ENCODE data around the gene TPD52L1.

Gene TPD52L1

DNA sequence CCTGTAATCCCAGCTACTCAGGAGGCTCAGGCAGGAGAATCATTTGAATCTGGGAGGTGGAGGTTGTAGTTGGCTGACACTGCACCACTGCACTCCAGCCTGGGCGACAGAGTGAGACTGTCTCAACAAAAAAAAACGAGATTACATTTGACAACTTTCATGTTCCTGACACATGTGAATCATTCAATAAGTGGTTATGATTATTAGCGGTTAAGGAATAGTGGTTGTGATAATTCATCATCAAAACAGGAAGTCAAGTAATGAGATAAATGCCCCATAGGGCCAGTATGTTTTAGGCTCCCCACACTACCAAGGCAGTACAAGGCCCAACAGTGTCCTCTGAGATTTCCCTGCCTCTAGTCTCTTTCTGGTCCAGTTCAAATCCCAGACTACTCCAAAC lies 145.7 kb downstream of the TPD52L1 start:
- TF ChIP-seq ZFX (IDR thresholded peaks at IDR 0.05; ENCODE audit: borderline replicate concordance) = no peak
- TF ChIP-seq, protein P1, sequence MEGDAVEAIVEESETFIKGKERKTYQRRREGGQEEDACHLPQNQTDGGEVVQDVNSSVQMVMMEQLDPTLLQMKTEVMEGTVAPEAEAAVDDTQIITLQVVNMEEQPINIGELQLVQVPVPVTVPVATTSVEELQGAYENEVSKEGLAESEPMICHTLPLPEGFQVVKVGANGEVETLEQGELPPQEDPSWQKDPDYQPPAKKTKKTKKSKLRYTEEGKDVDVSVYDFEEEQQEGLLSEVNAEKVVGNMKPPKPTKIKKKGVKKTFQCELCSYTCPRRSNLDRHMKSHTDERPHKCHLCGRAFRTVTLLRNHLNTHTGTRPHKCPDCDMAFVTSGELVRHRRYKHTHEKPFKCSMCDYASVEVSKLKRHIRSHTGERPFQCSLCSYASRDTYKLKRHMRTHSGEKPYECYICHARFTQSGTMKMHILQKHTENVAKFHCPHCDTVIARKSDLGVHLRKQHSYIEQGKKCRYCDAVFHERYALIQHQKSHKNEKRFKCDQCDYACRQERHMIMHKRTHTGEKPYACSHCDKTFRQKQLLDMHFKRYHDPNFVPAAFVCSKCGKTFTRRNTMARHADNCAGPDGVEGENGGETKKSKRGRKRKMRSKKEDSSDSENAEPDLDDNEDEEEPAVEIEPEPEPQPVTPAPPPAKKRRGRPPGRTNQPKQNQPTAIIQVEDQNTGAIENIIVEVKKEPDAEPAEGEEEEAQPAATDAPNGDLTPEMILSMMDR (IDR thresholded peaks at IDR 0.05) = no peak
- no peak overlapping the region for H3K27ac ChIP-seq

DNA sequence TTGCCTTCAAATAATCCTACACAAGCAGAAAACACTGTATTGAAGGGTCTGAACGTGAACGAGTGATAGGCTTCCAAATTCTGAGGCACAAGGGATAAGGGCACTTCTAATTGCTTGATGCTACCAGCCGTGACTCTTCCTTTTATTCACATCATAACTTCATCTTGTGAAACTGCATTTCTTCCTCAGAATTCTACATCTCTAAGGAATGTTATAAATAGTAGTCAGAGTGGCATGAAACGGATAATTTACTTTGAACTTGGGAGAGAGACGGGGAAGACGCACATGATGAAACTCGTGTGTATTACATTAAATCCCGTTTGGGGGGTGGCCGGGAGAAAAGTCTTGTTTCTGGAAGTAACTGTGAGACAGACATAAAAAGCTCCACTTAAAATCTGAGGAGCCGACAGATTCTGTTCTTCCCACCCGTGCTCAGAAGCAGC lies 147.4 kb downstream of the TPD52L1 start:
- no peak overlapping the region for H3K27ac ChIP-seq
- TF ChIP-seq, protein P1 (IDR thresholded peaks at IDR 0.05) = no peak
- no peak for TF ChIP-seq ZFX (IDR thresholded peaks at IDR 0.05; ENCODE audit: borderline replicate concordance)

DNA sequence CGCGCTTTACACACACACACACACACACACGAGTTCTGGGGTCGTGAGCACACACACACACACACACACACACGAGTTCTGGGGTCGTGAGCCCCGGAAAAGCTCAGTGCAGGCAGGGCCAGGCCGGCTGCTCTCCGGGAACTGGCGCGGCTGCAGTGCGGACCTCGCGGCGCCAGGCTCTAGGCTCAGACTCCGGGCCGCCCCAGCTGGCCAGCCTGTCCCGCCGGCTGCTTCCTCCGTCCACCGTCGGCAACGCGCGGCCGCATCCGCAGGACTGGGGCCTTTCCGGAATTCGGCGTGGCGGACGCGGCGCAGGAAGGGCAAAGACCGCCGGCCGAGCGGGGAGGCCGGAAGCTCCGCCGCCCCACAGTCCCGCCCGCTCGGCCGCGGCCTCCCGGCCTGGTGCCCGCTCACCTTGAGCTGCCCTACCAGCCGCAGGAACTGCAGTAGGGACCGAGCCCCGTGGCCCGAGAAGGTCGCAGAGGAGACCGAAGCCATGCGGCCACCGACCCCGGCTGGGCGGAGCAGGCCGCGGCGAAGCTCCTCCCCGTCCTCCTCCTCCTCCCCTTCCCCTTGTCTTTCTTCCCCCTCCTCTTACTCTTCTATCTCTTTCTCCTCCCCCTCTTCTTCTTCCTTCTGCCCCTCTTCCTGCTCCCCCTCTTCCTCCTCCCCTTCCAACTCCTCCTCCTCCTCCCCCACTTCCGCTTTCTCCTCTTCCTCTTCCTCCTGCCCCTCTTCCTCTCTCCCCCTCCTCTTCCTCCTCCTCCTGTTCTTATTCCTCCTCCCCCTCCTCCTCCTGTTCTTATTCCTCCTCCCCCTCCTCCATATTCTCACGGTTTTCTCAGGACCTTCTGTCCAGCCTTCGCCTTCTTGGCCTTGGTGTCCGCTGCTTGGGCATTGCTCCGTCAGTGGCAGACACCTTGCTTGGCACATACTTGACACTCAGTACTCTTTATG lies 148.1 kb downstream of the TPD52L1 start, which contains the start of gene HDDC2:
HDDC2 (minus strand) TSS at position 533 of the 957 bp plus-strand sequence; CDS start at position 498, 35 bp downstream.
- H3K27ac ChIP-seq = peak within 1 kb of the TSS; percentile 50
- TF ChIP-seq, protein P1 (IDR thresholded peaks at IDR 0.05) = no peak
- TF ChIP-seq ZFX (IDR thresholded peaks at IDR 0.05; ENCODE audit: borderline replicate concordance) = no peak

DNA sequence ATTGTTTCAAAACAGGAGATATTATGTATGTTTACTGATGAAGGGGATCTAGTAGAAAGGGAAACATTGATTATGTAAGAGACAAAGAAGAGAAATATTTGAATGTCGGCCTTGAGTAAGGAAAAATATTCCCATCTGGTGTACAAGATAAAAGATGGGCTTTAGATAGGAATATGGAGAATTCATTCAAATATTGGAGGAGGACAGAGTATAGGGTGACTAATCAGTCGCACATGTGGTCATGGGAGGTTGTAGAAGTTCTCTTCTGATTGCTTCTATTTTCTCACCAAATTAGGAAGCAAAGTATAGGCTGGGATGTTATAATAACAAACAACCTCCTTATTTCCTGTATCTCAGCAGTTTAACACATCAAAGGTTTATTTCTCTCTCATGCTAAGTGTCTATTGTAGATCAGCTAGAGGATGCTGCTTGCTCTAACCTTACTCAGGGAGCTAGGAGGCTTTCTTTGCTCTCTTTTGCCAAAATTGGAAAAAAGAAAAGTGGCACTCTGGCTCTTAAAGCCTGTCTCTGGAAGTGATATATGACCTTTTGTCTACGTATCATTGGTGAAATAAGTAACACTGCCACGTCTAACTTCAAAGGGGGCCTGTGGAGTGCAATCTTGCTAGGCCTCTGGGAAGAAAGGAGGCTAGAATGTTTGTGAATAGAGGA lies 149.4 kb downstream of the TPD52L1 start:
- H3K27ac ChIP-seq = no peak overlapping the region
- no peak for TF ChIP-seq ZFX (IDR thresholded peaks at IDR 0.05; ENCODE audit: borderline replicate concordance)
- TF ChIP-seq, protein P1 (IDR thresholded peaks at IDR 0.05) = no peak

DNA sequence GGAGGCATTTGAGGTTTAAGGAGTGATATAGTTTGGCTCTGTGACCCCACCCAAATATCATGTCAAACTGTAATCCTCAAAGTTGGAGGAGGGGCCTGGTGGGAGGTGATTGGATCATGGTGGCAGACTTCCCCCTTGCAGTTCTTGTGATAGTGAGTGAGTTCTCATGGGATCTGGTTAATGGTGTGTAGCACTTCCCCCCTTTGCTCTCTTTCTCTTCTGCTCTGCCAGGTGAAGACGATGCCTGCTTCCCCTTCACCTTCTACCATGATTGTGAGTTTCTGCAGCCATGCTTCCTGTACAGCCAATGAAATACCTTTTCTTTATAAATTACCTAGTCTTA lies 149.9 kb downstream of the TPD52L1 start:
- TF ChIP-seq, protein P1 (IDR thresholded peaks at IDR 0.05) = no peak
- TF ChIP-seq ZFX (IDR thresholded peaks at IDR 0.05; ENCODE audit: borderline replicate concordance) = no peak
- no peak overlapping the region for H3K27ac ChIP-seq

DNA sequence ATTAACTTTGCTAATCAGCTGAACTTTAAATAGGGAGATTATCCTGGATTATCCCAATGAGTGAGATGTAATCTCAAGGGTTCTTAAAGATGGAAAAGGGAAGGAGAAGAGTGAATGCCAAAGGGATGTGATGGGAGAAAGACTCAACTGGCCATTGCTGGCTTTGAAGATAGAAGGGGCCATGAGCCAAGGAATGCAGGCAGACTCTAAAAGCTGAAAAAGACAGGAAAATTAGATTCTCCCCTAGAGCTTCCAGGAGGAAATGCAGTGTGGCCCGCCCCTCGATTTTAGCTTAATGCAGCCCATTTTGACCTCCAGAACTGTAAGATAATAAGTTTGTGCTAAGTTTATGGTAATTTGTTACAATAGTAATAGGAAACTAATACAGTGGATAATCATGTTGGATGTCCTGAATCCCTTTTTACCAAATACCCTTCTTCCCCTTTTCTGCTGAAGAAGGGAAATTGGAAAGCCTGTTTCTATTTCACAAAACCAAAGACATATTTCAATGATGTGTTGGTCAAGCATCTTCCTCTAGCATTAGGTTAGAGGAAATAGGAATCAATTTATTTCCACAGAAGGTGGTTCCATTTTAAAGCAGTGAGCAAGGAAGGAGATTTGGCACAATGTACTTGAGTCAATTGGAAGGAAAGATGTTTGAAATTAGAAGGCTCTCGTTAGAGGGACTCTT lies 151.5 kb downstream of the TPD52L1 start:
- H3K27ac ChIP-seq = no peak overlapping the region
- TF ChIP-seq, protein P1 (IDR thresholded peaks at IDR 0.05) = no peak
- no peak for TF ChIP-seq ZFX (IDR thresholded peaks at IDR 0.05; ENCODE audit: borderline replicate concordance)

Data from 22Rv1 (cell line).